Brain microvascular endothelial cell (primary cell): ENCODE results near the gene DAAM1.

ENCODE experiments used
- DNase-seq: peaks from one replicate; pipeline ENCODE4 v3.0.0-alpha.2; 2020
- H3K27ac ChIP-seq: fragments of 250-450 bp; sonication (Bioruptor Pico); 2 replicates; pipeline ENCODE4 v1.5.1; 2020; ENCODE audit warnings: mild to moderate bottlenecking, moderate library complexity
- H3K27me3 ChIP-seq: fragments of 250-450 bp; sonication (Bioruptor Pico); replicated peaks from 2 replicates; pipeline ENCODE4 v1.5.1; 2020; ENCODE audit warnings: mild to moderate bottlenecking
- H3K36me3 ChIP-seq: fragments of 250-450 bp; sonication (Bioruptor Pico); replicated peaks from 2 replicates; pipeline ENCODE4 v1.5.1; 2020; ENCODE audit warnings: mild to moderate bottlenecking
- H3K4me3 ChIP-seq: 2 replicates; pipeline ENCODE4 v1.5.1; 2011; ENCODE audit warnings: low read depth, mild to moderate bottlenecking, control low read depth, low read length, moderate library complexity
- in situ Hi-C: cut with HindIII; loops from 2 replicates; pipeline ENCODE4 v1.10.0; 2017; ENCODE audit warnings: low sequenced_read_pairs, low pct_ligation_motif_present
- TF ChIP-seq, protein P1 (sequence below): IDR thresholded peaks from 2 replicates; pipeline ENCODE4 v1.5.1; 2011; ENCODE audit warnings: low read depth, mild to moderate bottlenecking, moderate library complexity, low read length, control low read depth, inconsistent platforms; ENCODE audit errors: missing control alignments

Gene DAAM1

DNA sequence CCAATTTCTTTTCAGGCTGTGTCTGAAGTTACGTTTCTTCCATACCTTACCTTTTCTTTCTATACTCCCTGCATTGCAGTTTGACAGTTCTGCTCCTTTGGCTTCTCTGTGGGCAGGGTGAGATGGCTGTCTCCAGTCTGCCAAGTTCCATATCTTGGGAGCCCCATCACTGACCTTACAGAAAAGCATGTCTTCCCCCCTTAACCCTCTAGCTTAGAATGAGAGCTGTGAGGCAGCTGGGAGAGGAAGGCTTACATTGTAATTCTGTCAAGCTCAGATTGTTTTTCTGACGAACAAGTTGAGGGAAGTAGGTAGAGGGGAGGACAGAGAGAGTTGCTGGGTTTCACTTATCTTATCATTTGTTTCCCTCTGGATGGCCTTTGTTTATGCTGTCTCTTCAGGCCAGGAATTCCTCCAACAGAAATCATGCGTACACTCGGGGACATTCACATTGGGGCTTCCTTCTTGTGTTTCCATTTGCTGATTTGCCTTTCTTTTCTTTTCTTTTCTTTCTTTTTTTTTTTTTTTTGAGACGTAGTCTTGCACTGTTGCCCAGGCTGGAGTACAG is 9.3 kb downstream of the DAAM1 start:
- Histone ChIP-seq H3K36me3 (no peaks in the 10 kb centered on the region), H3K27me3 (no peaks in the 10 kb centered on the region), H3K27ac (no peak overlapping the region), H3K4me3 (no peak overlapping the region)
- DNase-seq = no peak
- in situ Hi-C loops = no loop called here
- TF ChIP-seq, protein P1, sequence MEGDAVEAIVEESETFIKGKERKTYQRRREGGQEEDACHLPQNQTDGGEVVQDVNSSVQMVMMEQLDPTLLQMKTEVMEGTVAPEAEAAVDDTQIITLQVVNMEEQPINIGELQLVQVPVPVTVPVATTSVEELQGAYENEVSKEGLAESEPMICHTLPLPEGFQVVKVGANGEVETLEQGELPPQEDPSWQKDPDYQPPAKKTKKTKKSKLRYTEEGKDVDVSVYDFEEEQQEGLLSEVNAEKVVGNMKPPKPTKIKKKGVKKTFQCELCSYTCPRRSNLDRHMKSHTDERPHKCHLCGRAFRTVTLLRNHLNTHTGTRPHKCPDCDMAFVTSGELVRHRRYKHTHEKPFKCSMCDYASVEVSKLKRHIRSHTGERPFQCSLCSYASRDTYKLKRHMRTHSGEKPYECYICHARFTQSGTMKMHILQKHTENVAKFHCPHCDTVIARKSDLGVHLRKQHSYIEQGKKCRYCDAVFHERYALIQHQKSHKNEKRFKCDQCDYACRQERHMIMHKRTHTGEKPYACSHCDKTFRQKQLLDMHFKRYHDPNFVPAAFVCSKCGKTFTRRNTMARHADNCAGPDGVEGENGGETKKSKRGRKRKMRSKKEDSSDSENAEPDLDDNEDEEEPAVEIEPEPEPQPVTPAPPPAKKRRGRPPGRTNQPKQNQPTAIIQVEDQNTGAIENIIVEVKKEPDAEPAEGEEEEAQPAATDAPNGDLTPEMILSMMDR = no peak

DNA sequence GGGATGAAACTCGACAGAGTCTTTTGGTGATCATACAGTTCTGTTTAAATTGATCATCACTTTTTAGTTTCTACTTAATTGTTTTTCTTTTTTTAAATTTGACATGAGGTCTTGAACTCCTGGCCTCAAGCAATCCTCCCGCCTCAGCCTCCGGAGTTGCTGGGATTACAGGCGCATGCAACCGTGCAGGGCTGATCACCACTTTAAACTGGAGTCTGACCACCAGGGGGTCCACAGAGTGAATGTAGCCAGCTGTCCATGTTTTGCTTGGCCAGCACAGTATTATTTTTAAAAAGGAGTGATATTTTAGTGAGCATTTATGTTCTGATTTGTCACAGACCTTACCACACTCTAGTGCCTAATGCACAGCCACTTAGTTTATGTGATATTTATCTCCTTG is 10.7 kb downstream of the DAAM1 start:
- Histone ChIP-seq H3K36me3 (no peaks in the 10 kb centered on the region), H3K27ac (no peak overlapping the region), H3K4me3 (no peak overlapping the region), H3K27me3 (no peaks in the 10 kb centered on the region)
- DNase-seq = peak; percentile 33
- TF ChIP-seq, protein P1 = peak; percentile 58
- in situ Hi-C loops = no loop called here

DNA sequence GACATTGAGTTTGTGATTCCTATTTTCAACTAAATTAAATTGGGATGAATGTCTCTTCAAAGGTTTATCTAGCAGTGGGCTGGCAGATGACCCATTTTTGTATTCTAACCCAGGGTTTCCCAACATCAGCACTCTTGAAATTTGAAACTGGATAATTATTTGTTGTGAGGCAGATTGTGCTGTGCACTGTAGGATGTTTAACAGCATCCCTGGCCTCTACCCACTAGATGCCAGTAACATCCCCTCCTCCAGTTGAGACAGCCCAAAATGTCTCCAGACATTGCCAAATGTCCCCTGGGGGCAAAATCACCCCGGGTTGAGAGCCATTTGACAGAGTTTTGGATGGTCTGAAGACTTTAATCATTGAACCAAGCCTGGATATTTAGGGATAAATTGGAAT is 11.1 kb downstream of the DAAM1 start:
- no peak overlapping the region for H3K27ac ChIP-seq
- H3K36me3 ChIP-seq = no peaks in the 10 kb centered on the region
- no peaks in the 10 kb centered on the region for H3K27me3 ChIP-seq
- DNase-seq = no peak
- TF ChIP-seq, protein P1 = no peak
- in situ Hi-C loops = no loop called here
- H3K4me3 ChIP-seq = no peak overlapping the region

DNA sequence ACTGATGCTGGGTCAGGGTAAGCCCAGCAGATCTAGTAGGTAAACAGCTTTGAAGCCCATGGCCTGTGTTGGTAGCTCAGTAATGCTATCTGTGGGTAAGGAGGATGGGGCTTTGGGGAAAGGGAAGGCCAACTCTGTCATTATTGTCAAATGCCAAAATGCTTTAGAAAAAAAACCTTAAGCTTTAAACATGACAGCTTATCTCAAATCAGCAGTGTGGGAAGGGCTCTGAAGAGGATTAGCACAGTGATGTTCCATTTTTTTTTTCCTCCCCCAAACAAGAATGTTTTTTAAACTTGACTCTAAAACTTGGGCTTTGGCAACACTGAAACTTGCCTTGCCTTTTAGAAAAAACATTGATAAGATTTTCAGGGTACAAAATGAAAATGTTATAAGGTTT is 11.7 kb downstream of the DAAM1 start:
- Histone ChIP-seq H3K36me3 (no peaks in the 10 kb centered on the region), H3K27ac (no peak overlapping the region), H3K27me3 (no peaks in the 10 kb centered on the region), H3K4me3 (no peak overlapping the region)
- DNase-seq = no peak
- in situ Hi-C loops = no loop called here
- TF ChIP-seq, protein P1 = no peak

DNA sequence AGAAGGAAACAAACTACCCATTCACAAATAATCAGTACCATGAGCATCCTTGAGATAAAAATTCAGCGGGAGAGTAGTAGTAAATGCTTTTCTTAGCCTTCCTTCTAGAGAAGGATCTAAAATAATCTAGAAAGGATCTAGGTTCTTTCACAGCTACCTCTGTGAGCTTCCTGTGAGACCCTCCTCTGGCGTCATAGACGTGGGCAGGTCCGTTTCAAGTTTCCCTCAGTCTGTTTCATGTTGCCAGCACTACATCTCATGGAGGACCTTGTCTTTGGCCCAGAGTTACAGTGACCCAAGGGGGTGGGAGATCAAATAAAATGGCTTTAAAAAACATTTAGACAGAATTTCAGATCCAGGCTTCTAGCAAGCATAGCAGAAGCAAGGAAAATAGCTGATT is 13.6 kb downstream of the DAAM1 start:
- TF ChIP-seq, protein P1 = no peak
- Histone ChIP-seq H3K27me3 (no peaks in the 10 kb centered on the region), H3K4me3 (no peak overlapping the region), H3K27ac (no peak overlapping the region), H3K36me3 (no peaks in the 10 kb centered on the region)
- DNase-seq = no peak
- in situ Hi-C loops = no loop called here

DNA sequence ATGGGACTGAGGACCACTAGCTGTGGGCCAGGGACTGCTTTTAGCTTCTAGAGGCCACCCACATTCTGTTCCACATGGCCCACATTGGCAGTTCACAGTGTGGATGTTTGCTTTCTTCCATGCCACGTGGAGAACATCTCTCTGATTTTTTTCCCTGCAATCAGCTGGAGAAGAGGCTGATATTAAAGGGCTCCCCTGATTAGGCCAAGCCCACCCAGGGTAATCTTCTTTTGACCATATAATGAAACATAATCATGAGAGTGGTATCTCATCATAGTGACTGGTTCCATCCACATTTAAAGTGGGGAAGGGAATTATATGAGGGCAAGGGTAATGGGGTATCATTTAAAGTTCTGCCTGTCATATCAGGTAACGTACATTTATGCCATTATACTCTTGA is 15.8 kb downstream of the DAAM1 start:
- H3K27me3 ChIP-seq = no peaks in the 10 kb centered on the region
- no peak for DNase-seq
- in situ Hi-C loops = no loop called here
- no peak overlapping the region for H3K4me3 ChIP-seq
- TF ChIP-seq, protein P1 = no peak
- H3K36me3 ChIP-seq = no peaks in the 10 kb centered on the region
- no peak overlapping the region for H3K27ac ChIP-seq
